CD4-positive, alpha-beta T cell treated with Interleukin-6 for 4 hours (primary cell): ENCODE measurements around the gene LAX1.

Experiments
- DNase-seq: peaks from one replicate; pipeline ENCODE4 v3.0.0-alpha.2; 2020; ENCODE audit warnings: mixed read lengths

Gene LAX1

DNA sequence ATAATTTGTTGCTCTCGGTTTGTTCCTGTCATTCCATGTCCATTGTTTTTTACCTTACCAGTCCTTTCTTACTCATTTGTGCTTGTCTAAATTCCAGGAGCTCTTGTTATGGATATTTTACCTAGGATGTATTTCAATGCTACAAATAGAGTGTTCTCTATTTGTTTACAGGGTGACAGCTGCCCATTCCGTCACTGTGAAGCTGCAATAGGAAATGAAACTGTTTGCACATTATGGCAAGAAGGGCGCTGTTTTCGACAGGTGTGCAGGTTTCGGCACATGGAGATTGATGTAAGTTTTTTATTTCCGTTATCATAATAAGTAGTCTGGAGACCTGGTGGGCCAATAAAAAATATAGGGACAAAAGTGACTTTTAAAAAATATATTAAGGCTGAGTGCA, 53.4 kb downstream of the LAX1 start:
- DNase-seq, result no peak

DNA sequence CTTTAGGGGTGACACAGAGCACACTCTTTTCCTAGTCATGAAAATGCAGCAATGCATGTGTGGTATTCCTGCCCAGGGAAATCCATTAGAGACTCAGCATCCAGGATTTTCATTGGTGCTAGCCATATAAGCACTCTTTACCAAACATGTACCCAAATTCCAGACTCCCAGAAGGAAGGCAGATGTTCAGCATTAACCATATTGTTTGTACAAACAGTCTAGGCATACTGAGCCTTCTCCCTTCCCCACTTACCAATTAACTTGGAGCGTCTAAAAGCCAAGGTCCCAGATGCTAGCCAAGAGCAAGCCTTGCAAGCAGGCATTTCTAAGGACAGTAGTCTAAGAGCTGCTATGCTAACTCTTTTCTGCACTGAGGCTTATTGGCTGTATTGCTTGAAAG, 58.3 kb downstream of the LAX1 start:
- no peak for DNase-seq
